Breast epithelium (tissue), 4 donors: ENCODE results near the gene ARHGAP26. TPM values are rescaled to one million over a fixed set of nuclear protein-coding genes. Genes with fewer than 3 reads are reported as not detected.

Source experiments
- DNase-seq, 2 donors: peaks; one replicate each; pipeline ENCODE4 v3.0.0-alpha.2; 2019; ENCODE audit warnings: low spot score in 2 of 2
- H3K27ac ChIP-seq, 2 donors: fragments of 200-600 bp; sonication (generic) in 1 of 2; one replicate each; pipeline ENCODE4 v1.5.1; 2016 to 2019; ENCODE audit warnings: mild to moderate bottlenecking in 1 of 2
- H3K27me3 ChIP-seq, 2 donors: fragments of 200-600 bp; sonication (generic) in 1 of 2; one replicate each; pipeline versions ENCODE4 v1.5.1 to v1.6.0; 2017 to 2019; ENCODE audit warnings: control low read depth in 1 of 2, mild to moderate bottlenecking in 1 of 2
- H3K36me3 ChIP-seq: fragments of 200-600 bp; one replicate; pipeline ENCODE4 v1.5.1; 2019
- H3K4me1 ChIP-seq, 2 donors: fragments of 200-600 bp; sonication (generic); one replicate each; pipeline ENCODE4 v1.5.1; 2016 to 2019; ENCODE audit warnings: control low read depth in 1 of 2
- H3K4me3 ChIP-seq, 3 donors: fragments of 200-600 bp; sonication (generic); 1 replicate in 2 of 3; 2 replicates in 1 of 3; pipeline ENCODE4 v1.5.1; 2016 to 2019; ENCODE audit warnings: mild to moderate bottlenecking in 3 of 3, moderate library complexity in 2 of 3
- H3K9me3 ChIP-seq, 2 donors: fragments of 200-600 bp; sonication (generic) in 1 of 2; one replicate each; pipeline ENCODE4 v1.5.1; 2016 to 2019; ENCODE audit warnings: control low read depth in 1 of 2
- CTCF ChIP-seq, 3 donors: fragments of 450-650 bp; IDR thresholded peaks; one replicate each; pipeline ENCODE4 v1.5.1; 2016 to 2017; ENCODE audit warnings: antibody characterized with exemption in 3 of 3, mild to moderate bottlenecking in 3 of 3, moderate library complexity in 3 of 3
- POLR2A ChIP-seq: fragments of 450-650 bp; IDR thresholded peaks from one replicate; pipeline ENCODE4 v1.6.1; 2016; ENCODE audit warnings: antibody characterized with exemption, mild to moderate bottlenecking, moderate library complexity
- POLR2AphosphoS5 ChIP-seq, 3 donors: sonication (generic); formaldehyde crosslinking; IDR thresholded peaks; one replicate each; pipeline ENCODE4 v1.6.1; 2017; ENCODE audit warnings: antibody characterized with exemption in 3 of 3
- intact Hi-C: fragments of 100-400 bp; cut with DNase I; formaldehyde crosslinking; loops from one replicate; pipeline ENCODE4 v1.15.1; 2023; ENCODE audit warnings: low total_unique reads
- total RNA-seq, 3 donors: library from RNA; depleted of rRNA; stranded (reverse); fragments of >200 nt; gene quantifications; one replicate each; pipeline ENCODE4 v1.1.0, GENCODE V29; 2016

Gene ARHGAP26
- total RNA-seq, 3 donors from 2014 or later, result 33.1 to 89.0 (median 56.4) TPM

GRCh38 chr5:143182901-143183820 is 413.0 kb downstream of the ARHGAP26 start:
- no peaks in the 10 kb centered on the region for H3K36me3 ChIP-seq
- intact Hi-C loops, result no loop called here
- no peak for DNase-seq
- no peaks in the 10 kb centered on the region for H3K4me1 ChIP-seq
- TF ChIP-seq POLR2AphosphoS5 (IDR thresholded peaks at IDR 0.05) (no peak), CTCF (IDR thresholded peaks at IDR 0.05) (peak in 1 of 3 donors; percentile 16)
- no peak overlapping the region for H3K4me3 ChIP-seq
- no peaks in the 10 kb centered on the region for H3K27me3 ChIP-seq
- H3K27ac ChIP-seq, result no peak overlapping the region
- H3K9me3 ChIP-seq, result no peaks in the 10 kb centered on the region

- DNase-seq, result no peak
- Histone ChIP-seq H3K4me1 (no peaks in the 10 kb centered on the region), H3K9me3 (no peaks in the 10 kb centered on the region), H3K4me3 (no peak overlapping the region), H3K36me3 (no peaks in the 10 kb centered on the region), H3K27me3 (no peaks in the 10 kb centered on the region), H3K27ac (no peak overlapping the region)
- no peak for TF ChIP-seq CTCF (IDR thresholded peaks at IDR 0.05)
- no peak for TF ChIP-seq POLR2AphosphoS5 (IDR thresholded peaks at IDR 0.05)
- no peak for TF ChIP-seq POLR2A
- intact Hi-C loops, result no loop called here
These were observed 413.8 kb downstream of the ARHGAP26 start for GRCh38 chr5:143183989-143184388.

- Histone ChIP-seq H3K27me3 (no peaks in the 10 kb centered on the region), H3K9me3 (peaks cover 0 to 14% of the 10 kb centered on the region in 2 donors), H3K27ac (no peak overlapping the region), H3K4me1 (no peaks in the 10 kb centered on the region), H3K36me3 (no peaks in the 10 kb centered on the region), H3K4me3 (no peak overlapping the region)
- no peak for TF ChIP-seq CTCF (IDR thresholded peaks at IDR 0.05)
- TF ChIP-seq POLR2AphosphoS5 (IDR thresholded peaks at IDR 0.05), result no peak
- TF ChIP-seq POLR2A, result no peak
- no peak for DNase-seq
- intact Hi-C loops, result no loop called here
These were observed 416.4 kb downstream of the ARHGAP26 start for GRCh38 chr5:143186623-143187022.

GRCh38 chr5:143187495-143187894 is 417.3 kb downstream of the ARHGAP26 start:
- no peak for DNase-seq
- H3K4me3 ChIP-seq, result no peak overlapping the region
- TF ChIP-seq CTCF (IDR thresholded peaks at IDR 0.05), result no peak
- TF ChIP-seq POLR2A, result no peak
- TF ChIP-seq POLR2AphosphoS5 (IDR thresholded peaks at IDR 0.05), result no peak
- no peaks in the 10 kb centered on the region for H3K36me3 ChIP-seq
- H3K27me3 ChIP-seq, result no peaks in the 10 kb centered on the region
- peaks cover 0 to 14% of the 10 kb centered on the region in 2 donors for H3K9me3 ChIP-seq
- H3K27ac ChIP-seq, result no peak overlapping the region
- intact Hi-C loops, result no loop called here
- no peaks in the 10 kb centered on the region for H3K4me1 ChIP-seq

- DNase-seq, result no peak
- Histone ChIP-seq H3K4me1 (no peaks in the 10 kb centered on the region), H3K9me3 (peaks cover 0 to 14% of the 10 kb centered on the region in 2 donors), H3K27ac (no peak overlapping the region), H3K27me3 (no peaks in the 10 kb centered on the region), H3K36me3 (no peaks in the 10 kb centered on the region), H3K4me3 (no peak overlapping the region)
- intact Hi-C loops, result no loop called here
- TF ChIP-seq CTCF (IDR thresholded peaks at IDR 0.05), result no peak
These were observed 417.9 kb downstream of the ARHGAP26 start for GRCh38 chr5:143188083-143188482.
